Right ventricle myocardium inferior (tissue), 1 donor: Measurements from ENCODE around the gene FRMD7. TPM values are rescaled to one million over a fixed set of nuclear protein-coding genes. Genes with fewer than 3 reads are reported as not detected.

Experiments
- ATAC-seq: fragments of 200-7000 bp; cut with Tn5 transposase; one replicate; pipeline ENCODE4 v1.9.1; 2020; ENCODE audit warnings: mild to moderate bottlenecking, moderate library complexity
- DNase-seq: peaks from one replicate; pipeline ENCODE4 v3.0.0; 2021; ENCODE audit errors: missing footprints
- intact Hi-C: fragments of 100-400 bp; cut with DNase I; formaldehyde crosslinking; loops from one replicate; pipeline ENCODE4 v1.11.0; 2022
- total RNA-seq: library from RNA; stranded (reverse); fragmentation: NEBNext Ultra II Directional; extraction: Animal tissue kit (Norgen Biotek cat#: 25700); gene quantifications from one replicate; pipeline ENCODE4 v1.2.1, GENCODE V29; 2021
- donor health status: DM: no; HTN: yes; CAD: no; lungs with severe emphysema.

The FRMD7 gene
- total RNA-seq, 1 donor from 2014 or later, result not detected

- DNase-seq, result no peak
- intact Hi-C loops, result no loop called here
- no peak for ATAC-seq
These were observed 82.4 kb downstream of the FRMD7 start for GRCh38 chrX:132045456-132045855.

- ATAC-seq (no peak), DNase-seq (no peak)
- intact Hi-C loops, result no loop called here
These were observed 82.9 kb downstream of the FRMD7 start for GRCh38 chrX:132044953-132045352.

GRCh38 chrX:132043977-132044376, 83.8 kb downstream of the FRMD7 start:
- intact Hi-C loops, result no loop called here
- no peak for DNase-seq
- no peak for ATAC-seq

GRCh38 chrX:132041015-132041414, 86.8 kb downstream of the FRMD7 start:
- intact Hi-C loops, result no loop called here
- ATAC-seq, result no peak
- DNase-seq, result no peak

- no peak for DNase-seq
- intact Hi-C loops, result no loop called here
- ATAC-seq, result no peak
These were observed 87.8 kb downstream of the FRMD7 start for GRCh38 chrX:132040066-132040465.

- intact Hi-C loops, result no loop called here
- DNase-seq (no peak), ATAC-seq (no peak)
These were observed 90.3 kb downstream of the FRMD7 start for GRCh38 chrX:132037479-132037993.

GRCh38 chrX:132034648-132035047, 93.2 kb downstream of the FRMD7 start:
- ATAC-seq (no peak), DNase-seq (no peak)
- intact Hi-C loops, result no loop called here

GRCh38 chrX:132033166-132033565, 94.7 kb downstream of the FRMD7 start:
- DNase-seq (no peak), ATAC-seq (no peak)
- intact Hi-C loops, result no loop called here

- intact Hi-C loops, result no loop called here
- no peak for DNase-seq
- ATAC-seq, result no peak
These were observed 96.0 kb downstream of the FRMD7 start for GRCh38 chrX:132031867-132032266.

GRCh38 chrX:132030264-132030663, 97.6 kb downstream of the FRMD7 start:
- ATAC-seq (no peak), DNase-seq (no peak)
- intact Hi-C loops, result no loop called here

Other genes with a start within 250 kb of the FRMD7 start
- 1.1 TPM for gene STK26, start 104.7 kb downstream of the FRMD7 start, total RNA-seq
- gene RAP2C, start 91.4 kb upstream of the FRMD7 start, total RNA-seq, result 17.3 TPM